Stimulated activated CD8-positive, alpha-beta memory T cell treated with anti-CD3 and anti-CD28 coated beads, Interleukin-4, amount 100 ng/mL, for 48 hours (primary cell): ENCODE measurements around the gene ADAM23.

Experiments
- DNase-seq: peaks from one replicate; pipeline ENCODE4 v3.0.0-alpha.2; 2020

Gene ADAM23

GRCh38 chr2:206511283-206511682, 68.0 kb downstream of the ADAM23 start:
- no peak for DNase-seq

- no peak for DNase-seq
Observed at GRCh38 chr2:206512999-206513398, 69.7 kb downstream of the ADAM23 start.

- DNase-seq: no peak
Observed at GRCh38 chr2:206515580-206515979, 72.2 kb downstream of the ADAM23 start.

GRCh38 chr2:206518997-206519396, 75.7 kb downstream of the ADAM23 start:
- DNase-seq: no peak

- DNase-seq: no peak
Observed at GRCh38 chr2:206520450-206520849, 77.1 kb downstream of the ADAM23 start.

GRCh38 chr2:206521115-206521514, 77.8 kb downstream of the ADAM23 start:
- no peak for DNase-seq

- DNase-seq: no peak
Observed at GRCh38 chr2:206521612-206522011, 78.3 kb downstream of the ADAM23 start.

GRCh38 chr2:206526416-206526815, 83.1 kb downstream of the ADAM23 start:
- no peak for DNase-seq

- no peak for DNase-seq
Observed at GRCh38 chr2:206527153-206527552, 83.8 kb downstream of the ADAM23 start.

GRCh38 chr2:206530727-206531126, 87.4 kb downstream of the ADAM23 start:
- no peak for DNase-seq

- no peak for DNase-seq
Observed at GRCh38 chr2:206531996-206532543, 88.7 kb downstream of the ADAM23 start.

- DNase-seq: no peak
Observed at GRCh38 chr2:206533977-206534376, 90.6 kb downstream of the ADAM23 start.

GRCh38 chr2:206535260-206535986, 92.1 kb downstream of the ADAM23 start:
- no peak for DNase-seq

GRCh38 chr2:206540757-206541156, 97.4 kb downstream of the ADAM23 start:
- no peak for DNase-seq

- no peak for DNase-seq
Observed at GRCh38 chr2:206543073-206543472, 99.7 kb downstream of the ADAM23 start.

- no peak for DNase-seq
Observed at GRCh38 chr2:206548383-206548782, 105.1 kb downstream of the ADAM23 start.

- no peak for DNase-seq
Observed at GRCh38 chr2:206555721-206556120, 112.4 kb downstream of the ADAM23 start.

GRCh38 chr2:206556357-206556949, 113.1 kb downstream of the ADAM23 start:
- DNase-seq: no peak

- no peak for DNase-seq
Observed at GRCh38 chr2:206557321-206557720, 114.0 kb downstream of the ADAM23 start.

- no peak for DNase-seq
Observed at GRCh38 chr2:206558492-206558891, 115.2 kb downstream of the ADAM23 start.

GRCh38 chr2:206561962-206562361, 118.6 kb downstream of the ADAM23 start:
- DNase-seq: no peak

GRCh38 chr2:206562375-206562774, 119.0 kb downstream of the ADAM23 start:
- no peak for DNase-seq

- DNase-seq: no peak
Observed at GRCh38 chr2:206563374-206563773, 120.0 kb downstream of the ADAM23 start.

GRCh38 chr2:206565666-206566065, 122.3 kb downstream of the ADAM23 start:
- DNase-seq: no peak

- no peak for DNase-seq
Observed at GRCh38 chr2:206569470-206569869, 126.1 kb downstream of the ADAM23 start.
